Measurements from ENCODE around the gene MIB1.
"Not testable (repeated sequence)": the region's sequence is repeated elsewhere in the genome, so short reads cannot be mapped to it uniquely, and the experiment has no call there.

MIB1 gene

DNA sequence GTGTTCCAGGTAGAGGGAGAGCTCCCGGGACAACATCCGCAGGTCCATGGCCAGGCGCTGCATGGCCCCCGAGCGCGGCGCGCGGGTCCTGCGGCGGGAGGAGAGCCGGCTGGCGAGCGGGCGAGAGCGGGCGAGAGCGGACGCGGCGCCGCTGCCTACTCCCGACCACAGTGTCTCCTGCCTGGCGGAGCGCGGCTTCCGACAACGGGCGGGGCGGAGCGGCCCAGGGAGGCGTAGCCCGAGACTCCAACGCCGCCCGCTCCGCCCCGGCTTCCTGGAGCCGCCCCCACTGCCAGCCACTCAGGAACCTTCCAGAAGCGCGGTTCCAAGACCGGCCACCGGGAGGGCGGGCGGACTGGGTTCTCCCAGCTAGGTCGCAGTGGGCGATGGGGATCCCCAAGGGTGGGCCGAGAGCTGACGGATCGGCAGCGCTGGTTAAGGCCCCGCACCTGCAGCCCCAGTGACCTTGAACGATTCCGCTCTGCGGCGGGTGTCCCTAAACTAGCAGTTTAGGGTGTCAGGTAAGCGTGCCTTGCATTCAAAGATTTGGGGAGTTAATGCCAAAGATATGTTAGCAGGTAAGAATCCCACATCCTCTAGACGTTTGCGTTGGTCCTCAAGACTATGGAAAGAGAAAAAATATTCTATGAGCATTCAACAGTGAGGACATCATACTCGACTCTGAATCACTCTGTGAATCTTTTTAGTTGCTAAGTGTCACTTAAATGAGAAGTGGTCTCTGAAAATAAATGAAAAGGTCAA is 35.8 kb upstream of the MIB1 start, which contains the start of gene ABHD3:
Gene ABHD3, minus strand, starts transcription at position 172 of the 762 bp plus-strand sequence. Its CDS starts 109 bp downstream, at position 63.
- H2AFZ ChIP-seq (ENCODE audit: low read length) = peak within 1 kb of the TSS; percentile 93
- peaks cover 17% of the 10 kb centered on the region for H3K4me1 ChIP-seq (ENCODE audit: low read length)
- TF ChIP-seq EZH2 (optimal IDR thresholded peaks at IDR 0.05; ENCODE audit: low read depth, low read length) (no peak), EZH2phosphoT487 (IDR thresholded peaks at IDR 0.05; ENCODE audit: low read length) (no peak)
- TF ChIP-seq, protein P1, sequence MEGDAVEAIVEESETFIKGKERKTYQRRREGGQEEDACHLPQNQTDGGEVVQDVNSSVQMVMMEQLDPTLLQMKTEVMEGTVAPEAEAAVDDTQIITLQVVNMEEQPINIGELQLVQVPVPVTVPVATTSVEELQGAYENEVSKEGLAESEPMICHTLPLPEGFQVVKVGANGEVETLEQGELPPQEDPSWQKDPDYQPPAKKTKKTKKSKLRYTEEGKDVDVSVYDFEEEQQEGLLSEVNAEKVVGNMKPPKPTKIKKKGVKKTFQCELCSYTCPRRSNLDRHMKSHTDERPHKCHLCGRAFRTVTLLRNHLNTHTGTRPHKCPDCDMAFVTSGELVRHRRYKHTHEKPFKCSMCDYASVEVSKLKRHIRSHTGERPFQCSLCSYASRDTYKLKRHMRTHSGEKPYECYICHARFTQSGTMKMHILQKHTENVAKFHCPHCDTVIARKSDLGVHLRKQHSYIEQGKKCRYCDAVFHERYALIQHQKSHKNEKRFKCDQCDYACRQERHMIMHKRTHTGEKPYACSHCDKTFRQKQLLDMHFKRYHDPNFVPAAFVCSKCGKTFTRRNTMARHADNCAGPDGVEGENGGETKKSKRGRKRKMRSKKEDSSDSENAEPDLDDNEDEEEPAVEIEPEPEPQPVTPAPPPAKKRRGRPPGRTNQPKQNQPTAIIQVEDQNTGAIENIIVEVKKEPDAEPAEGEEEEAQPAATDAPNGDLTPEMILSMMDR (IDR thresholded peaks at IDR 0.05; ENCODE audit: low read length) = peak; percentile 27
- H3K4me3 ChIP-seq (ENCODE audit: low read length) = peak within 1 kb of the TSS; percentile 93
- H3K9ac ChIP-seq (ENCODE audit: low read length) = peak within 1 kb of the TSS; percentile 88
- H3K9me2 ChIP-seq (replicated peaks; ENCODE audit: insufficient read depth, low read length) = no peaks in the 10 kb centered on the region
- H3K9me3 ChIP-seq (replicated peaks; ENCODE audit: insufficient read depth, low read length) = no peaks in the 10 kb centered on the region
- 0 out of 2 replicates have a peak, but pooled peaks cover 5% of the 10 kb centered on the region for H3K36me3 ChIP-seq (replicated peaks; ENCODE audit: insufficient read depth, low read length)
- H3K27ac ChIP-seq (ENCODE audit: low read length) = peak within 1 kb of the TSS; percentile 95
- H3F3A ChIP-seq (ENCODE audit: insufficient read depth, low read length) = peaks cover 21% of the 10 kb centered on the region
- peaks cover 45% of the 10 kb centered on the region for H3K79me2 ChIP-seq (ENCODE audit: low read length)
- H3K4me2 ChIP-seq (ENCODE audit: low read depth, low read length) = peak within 1 kb of the TSS; percentile 76
- DNase-seq = peak; percentile 95
- H4K20me1 ChIP-seq (ENCODE audit: insufficient read depth, low read length) = no peaks in the 10 kb centered on the region
- no peaks in the 10 kb centered on the region for H3K27me3 ChIP-seq (replicated peaks; ENCODE audit: insufficient read depth, low read length)

DNA sequence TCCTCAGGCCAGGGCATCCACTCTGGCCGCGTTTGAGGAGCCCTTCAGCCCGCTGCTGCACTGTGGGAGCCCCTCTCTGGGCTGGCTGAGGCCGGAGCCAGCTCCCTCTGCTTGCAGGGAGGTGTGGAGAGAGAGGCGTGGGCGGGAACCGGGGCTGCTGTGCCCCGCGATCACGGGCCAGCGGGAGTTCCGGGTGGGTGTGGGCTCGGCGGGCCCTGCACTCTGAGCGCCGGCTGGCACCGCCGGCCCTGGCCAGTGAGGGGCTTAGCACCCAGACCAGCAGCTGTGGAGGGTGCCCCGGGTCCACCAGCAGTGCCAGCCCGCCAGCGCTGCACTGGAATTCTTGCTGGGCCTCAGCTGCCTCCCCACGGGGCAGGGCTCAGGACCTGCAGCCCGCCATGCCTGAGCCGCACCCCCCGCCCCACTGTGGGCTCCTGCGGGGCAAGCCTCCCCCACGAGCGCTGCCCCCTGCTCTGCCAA is 34.2 kb upstream of the MIB1 start:
- TF ChIP-seq EZH2phosphoT487 (IDR thresholded peaks at IDR 0.05; ENCODE audit: low read length) = no peak
- H3K4me2 ChIP-seq (ENCODE audit: low read depth, low read length) = no peak overlapping the region
- DNase-seq = no peak
- no peaks in the 10 kb centered on the region for H3K9me3 ChIP-seq (replicated peaks; ENCODE audit: insufficient read depth, low read length)
- peaks cover 15% of the 10 kb centered on the region for H3K4me1 ChIP-seq (ENCODE audit: low read length)
- no peaks in the 10 kb centered on the region for H3K9me2 ChIP-seq (replicated peaks; ENCODE audit: insufficient read depth, low read length)
- H2AFZ ChIP-seq (ENCODE audit: low read length) = no peak overlapping the region
- 0 out of 2 replicates have a peak, but pooled peaks cover 5% of the 10 kb centered on the region for H3K36me3 ChIP-seq (replicated peaks; ENCODE audit: insufficient read depth, low read length)
- H3K27ac ChIP-seq (ENCODE audit: low read length) = no peak overlapping the region
- no peak overlapping the region for H3K4me3 ChIP-seq (ENCODE audit: low read length)
- peaks cover 21% of the 10 kb centered on the region for H3F3A ChIP-seq (ENCODE audit: insufficient read depth, low read length)
- H3K9ac ChIP-seq (ENCODE audit: low read length) = no peak overlapping the region
- peaks cover 37% of the 10 kb centered on the region for H3K79me2 ChIP-seq (ENCODE audit: low read length)
- no peaks in the 10 kb centered on the region for H3K27me3 ChIP-seq (replicated peaks; ENCODE audit: insufficient read depth, low read length)
- H4K20me1 ChIP-seq (ENCODE audit: insufficient read depth, low read length) = no peaks in the 10 kb centered on the region

DNA sequence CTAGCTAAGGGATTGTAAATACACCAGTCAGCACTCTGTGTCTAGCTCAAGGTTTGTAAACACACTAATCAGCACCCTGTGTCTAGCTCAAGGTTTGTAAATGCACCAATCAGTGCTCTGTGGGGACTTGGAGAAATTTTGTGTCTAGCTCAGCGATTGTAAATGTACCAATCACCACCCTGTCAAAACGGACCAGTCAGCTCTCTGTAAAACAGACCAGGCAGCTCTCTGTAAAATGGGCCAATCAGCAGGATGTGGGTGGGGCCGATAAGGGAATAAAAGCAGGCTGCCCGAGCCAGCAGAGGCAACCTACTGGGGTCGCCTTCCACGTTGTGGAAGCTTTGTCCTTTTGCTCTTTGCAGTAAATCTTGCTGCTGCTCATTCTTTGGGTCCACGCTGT is 33.5 kb upstream of the MIB1 start:
- DNase-seq; H3K27ac ChIP-seq (ENCODE audit: low read length); H4K20me1 ChIP-seq (ENCODE audit: insufficient read depth, low read length); H3K4me1 ChIP-seq (ENCODE audit: low read length); H3K4me2 ChIP-seq (ENCODE audit: low read depth, low read length); H3K4me3 ChIP-seq (ENCODE audit: low read length); H2AFZ ChIP-seq (ENCODE audit: low read length); H3K9me3 ChIP-seq (replicated peaks; ENCODE audit: insufficient read depth, low read length); H3K9me2 ChIP-seq (replicated peaks; ENCODE audit: insufficient read depth, low read length); H3K27me3 ChIP-seq (replicated peaks; ENCODE audit: insufficient read depth, low read length); H3K9ac ChIP-seq (ENCODE audit: low read length); H3K36me3 ChIP-seq (replicated peaks; ENCODE audit: insufficient read depth, low read length): not testable (repeated sequence)
- Histone ChIP-seq H3F3A (ENCODE audit: insufficient read depth, low read length) (peaks cover 15% of the 10 kb centered on the region), H3K79me2 (ENCODE audit: low read length) (peaks cover 30% of the 10 kb centered on the region)

DNA sequence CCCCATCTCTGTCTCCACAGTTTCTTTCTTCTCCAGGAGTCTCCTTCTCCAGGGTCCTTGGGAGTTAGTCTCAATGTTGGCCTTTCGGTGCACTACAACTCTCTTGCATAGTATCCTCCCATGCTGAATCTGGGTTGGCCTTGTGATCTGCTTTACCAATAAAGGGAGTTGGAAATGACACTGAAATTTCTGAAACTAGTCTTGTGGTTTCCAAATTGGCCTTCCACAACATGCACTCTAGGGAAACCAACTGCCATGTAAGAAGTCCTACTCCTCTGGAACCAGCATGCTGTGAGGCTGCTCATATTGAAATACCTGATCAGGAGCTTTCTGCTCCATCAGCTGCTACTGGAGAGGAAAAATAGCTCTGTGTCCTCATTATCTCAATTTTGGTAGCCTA is 26.1 kb upstream of the MIB1 start:
- Histone ChIP-seq H3K27me3 (replicated peaks; ENCODE audit: insufficient read depth, low read length) (no peaks in the 10 kb centered on the region), H3K27ac (ENCODE audit: low read length) (no peak overlapping the region), H3K79me2 (ENCODE audit: low read length) (no peaks in the 10 kb centered on the region), H3F3A (ENCODE audit: insufficient read depth, low read length) (no peaks in the 10 kb centered on the region), H3K4me2 (ENCODE audit: low read depth, low read length) (no peak overlapping the region), H3K9me2 (replicated peaks; ENCODE audit: insufficient read depth, low read length) (no peaks in the 10 kb centered on the region), H3K4me1 (ENCODE audit: low read length) (0 out of 2 replicates have a peak, but pooled peaks cover 4% of the 10 kb centered on the region), H4K20me1 (ENCODE audit: insufficient read depth, low read length) (no peaks in the 10 kb centered on the region), H3K9ac (ENCODE audit: low read length) (no peak overlapping the region), H3K36me3 (replicated peaks; ENCODE audit: insufficient read depth, low read length) (no peaks in the 10 kb centered on the region), H2AFZ (ENCODE audit: low read length) (no peak overlapping the region), H3K4me3 (ENCODE audit: low read length) (no peak overlapping the region), H3K9me3 (replicated peaks; ENCODE audit: insufficient read depth, low read length) (no peaks in the 10 kb centered on the region)
- TF ChIP-seq EZH2 (optimal IDR thresholded peaks at IDR 0.05; ENCODE audit: low read depth, low read length) = no peak
- DNase-seq = peak; percentile 14

Data from MM.1S (cell line).